Measurements from ENCODE around the gene FRK. TPM values are rescaled to one million over a fixed set of nuclear protein-coding genes. Genes with fewer than 3 reads are reported as not detected.

FRK gene
- total RNA-seq, 1 donor from 2014 or later: 0.11 TPM

DNA sequence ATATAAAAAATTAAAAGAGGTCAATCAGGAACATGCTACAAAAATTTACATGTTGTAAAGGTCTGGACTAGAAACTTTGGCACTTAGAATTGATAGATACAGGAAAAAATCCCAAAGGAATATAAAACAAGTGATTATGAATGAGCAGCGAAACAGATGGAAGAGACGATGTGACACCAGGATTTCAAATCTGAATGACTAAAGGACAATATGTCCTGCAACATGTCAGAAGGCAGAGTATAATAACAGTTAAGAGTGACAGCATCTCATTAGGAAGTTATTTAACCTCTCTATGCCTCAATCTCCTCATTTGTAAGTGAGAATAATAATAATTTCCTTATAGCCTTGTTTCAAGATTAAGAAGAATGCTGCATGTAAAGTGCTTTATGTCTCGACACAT, 50.3 kb downstream of the FRK start:
- no peak overlapping the region for H3K27ac ChIP-seq
- peaks cover 2% of the 10 kb centered on the region for H3K4me1 Mint-ChIP-seq
- no peak overlapping the region for H3K4me3 Mint-ChIP-seq
- no peaks in the 10 kb centered on the region for H3K9me3 ChIP-seq (ENCODE audit: low read depth)
- no peaks in the 10 kb centered on the region for H3K36me3 ChIP-seq
- H3K9me3 Mint-ChIP-seq: no peaks in the 10 kb centered on the region
- H3K9ac ChIP-seq: no peak overlapping the region
- DNase-seq (ENCODE audit: low spot score): no peak
- no peak overlapping the region for H3K4me3 ChIP-seq
- H3K4me1 ChIP-seq: no peaks in the 10 kb centered on the region
- no peak for TF ChIP-seq EZH2phosphoT487 (IDR thresholded peaks at IDR 0.05)
- TF ChIP-seq EZH2 (IDR thresholded peaks at IDR 0.05): no peak
- TF ChIP-seq, protein P1, sequence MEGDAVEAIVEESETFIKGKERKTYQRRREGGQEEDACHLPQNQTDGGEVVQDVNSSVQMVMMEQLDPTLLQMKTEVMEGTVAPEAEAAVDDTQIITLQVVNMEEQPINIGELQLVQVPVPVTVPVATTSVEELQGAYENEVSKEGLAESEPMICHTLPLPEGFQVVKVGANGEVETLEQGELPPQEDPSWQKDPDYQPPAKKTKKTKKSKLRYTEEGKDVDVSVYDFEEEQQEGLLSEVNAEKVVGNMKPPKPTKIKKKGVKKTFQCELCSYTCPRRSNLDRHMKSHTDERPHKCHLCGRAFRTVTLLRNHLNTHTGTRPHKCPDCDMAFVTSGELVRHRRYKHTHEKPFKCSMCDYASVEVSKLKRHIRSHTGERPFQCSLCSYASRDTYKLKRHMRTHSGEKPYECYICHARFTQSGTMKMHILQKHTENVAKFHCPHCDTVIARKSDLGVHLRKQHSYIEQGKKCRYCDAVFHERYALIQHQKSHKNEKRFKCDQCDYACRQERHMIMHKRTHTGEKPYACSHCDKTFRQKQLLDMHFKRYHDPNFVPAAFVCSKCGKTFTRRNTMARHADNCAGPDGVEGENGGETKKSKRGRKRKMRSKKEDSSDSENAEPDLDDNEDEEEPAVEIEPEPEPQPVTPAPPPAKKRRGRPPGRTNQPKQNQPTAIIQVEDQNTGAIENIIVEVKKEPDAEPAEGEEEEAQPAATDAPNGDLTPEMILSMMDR (IDR thresholded peaks at IDR 0.05): no peak
- no peaks in the 10 kb centered on the region for H3K27me3 ChIP-seq
- H3K36me3 Mint-ChIP-seq: no peaks in the 10 kb centered on the region
- H3K4me2 ChIP-seq: no peak overlapping the region
- H4K20me1 ChIP-seq (ENCODE audit: low read depth): no peaks in the 10 kb centered on the region
- no peak overlapping the region for H3K27ac Mint-ChIP-seq
- H3K79me2 ChIP-seq (ENCODE audit: low read depth): no peaks in the 10 kb centered on the region
- H3K27me3 Mint-ChIP-seq (ENCODE audit: insufficient read depth, low read depth): no peaks in the 10 kb centered on the region
- no peaks in the 10 kb centered on the region for H3F3A ChIP-seq (ENCODE audit: low read depth)
- H2AFZ ChIP-seq (replicated peaks): peak overlapping the region; percentile 26

DNA sequence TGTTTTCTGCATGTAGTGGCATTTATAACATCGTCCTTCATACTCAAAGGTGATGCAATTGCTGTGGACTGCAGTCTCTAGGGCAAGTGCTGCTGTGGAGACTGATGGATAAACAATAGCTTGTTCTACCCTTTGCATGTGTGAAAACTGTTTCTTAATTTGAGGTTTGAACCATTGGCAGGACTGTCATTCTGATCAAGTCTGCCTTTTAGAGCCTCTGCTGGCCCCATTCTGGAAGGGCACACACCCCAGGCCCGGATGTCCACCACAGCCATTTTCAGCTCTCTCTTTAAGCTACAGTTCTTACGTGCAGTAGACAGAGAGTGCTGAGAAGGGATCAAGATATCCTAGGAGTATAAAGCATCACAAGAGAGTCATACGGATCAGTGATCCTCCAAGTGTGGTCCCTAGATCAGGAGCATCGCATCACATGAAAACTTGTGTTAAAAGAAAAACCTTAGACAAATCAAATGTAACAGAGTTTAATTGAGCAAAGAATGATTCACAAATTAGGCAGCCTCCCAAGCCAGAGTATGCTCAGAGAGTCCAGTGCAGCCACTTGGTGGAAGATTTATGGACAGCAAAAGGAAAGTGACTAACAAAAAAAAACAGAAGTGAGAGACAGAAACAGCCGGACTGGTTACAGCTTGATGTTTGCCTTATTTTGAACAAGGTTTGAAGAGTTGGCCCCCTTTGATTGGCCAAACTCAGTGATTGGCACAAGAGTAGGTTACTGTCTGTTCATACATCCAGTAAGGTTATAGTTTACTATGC, 52.0 kb downstream of the FRK start:
- Histone ChIP-seq H3K9me3 (ENCODE audit: low read depth) (no peaks in the 10 kb centered on the region), H3F3A (ENCODE audit: low read depth) (no peaks in the 10 kb centered on the region), H3K4me3 (no peak overlapping the region), H3K27ac (no peak overlapping the region), H4K20me1 (ENCODE audit: low read depth) (no peaks in the 10 kb centered on the region), H3K36me3 (no peaks in the 10 kb centered on the region), H2AFZ (replicated peaks) (peak overlapping the region; percentile 27), H3K79me2 (ENCODE audit: low read depth) (no peaks in the 10 kb centered on the region), H3K27me3 (no peaks in the 10 kb centered on the region), H3K4me2 (no peak overlapping the region), H3K9ac (no peak overlapping the region), H3K4me1 (no peaks in the 10 kb centered on the region)
- Mint-ChIP-seq H3K36me3 (no peaks in the 10 kb centered on the region), H3K27me3 (ENCODE audit: insufficient read depth, low read depth) (no peaks in the 10 kb centered on the region), H3K4me1 (peaks cover 2% of the 10 kb centered on the region), H3K4me3 (no peak overlapping the region), H3K9me3 (no peaks in the 10 kb centered on the region), H3K27ac (no peak overlapping the region)
- no peak for DNase-seq (ENCODE audit: low spot score)
- TF ChIP-seq EZH2phosphoT487 (IDR thresholded peaks at IDR 0.05) (no peak), EZH2 (IDR thresholded peaks at IDR 0.05) (no peak)
- TF ChIP-seq, protein P1 (IDR thresholded peaks at IDR 0.05): no peak

DNA sequence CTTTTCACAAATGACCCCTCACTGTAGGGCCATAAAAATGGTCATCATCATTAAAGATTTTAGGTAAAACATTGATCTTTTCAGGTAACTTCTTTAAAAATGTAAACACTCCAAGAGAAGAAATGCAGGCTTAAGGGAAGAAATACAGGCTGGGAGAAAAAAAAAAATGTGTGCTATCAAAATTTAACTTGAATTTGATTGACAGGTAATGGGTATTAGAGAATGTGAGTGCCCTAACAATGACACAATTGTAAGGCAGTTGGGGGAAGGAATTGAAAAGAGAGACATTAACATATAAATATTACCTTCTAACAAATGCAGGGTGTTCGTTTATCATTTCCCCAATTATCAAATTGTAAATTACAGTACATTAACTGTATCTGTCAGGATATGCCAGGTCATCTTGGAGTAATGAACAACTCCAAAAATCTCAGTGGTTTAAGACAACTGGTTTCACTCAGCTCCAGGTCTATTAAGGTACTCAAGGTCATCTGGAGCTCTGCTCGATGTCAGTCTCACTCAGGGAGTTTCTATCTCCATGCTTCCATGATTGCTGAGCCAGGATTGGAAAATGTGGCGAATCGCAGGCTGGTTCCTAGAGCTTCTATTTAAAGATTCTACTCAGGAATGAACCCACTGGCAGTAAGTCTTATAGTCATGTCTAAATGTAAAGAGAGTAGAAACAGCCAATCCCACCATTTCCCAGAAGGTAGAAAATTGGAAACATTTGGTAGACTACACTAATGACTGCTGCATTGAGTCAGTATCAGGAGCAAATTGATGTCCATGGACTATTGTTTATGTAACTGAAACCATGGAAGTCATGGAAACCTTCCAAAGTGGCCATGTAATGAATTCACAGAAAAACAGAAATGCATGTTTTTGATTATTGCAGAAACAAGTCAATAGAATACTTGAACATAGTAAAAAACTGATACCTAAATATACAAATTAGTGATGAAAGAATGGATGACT, 55.6 kb downstream of the FRK start:
- Histone ChIP-seq H3K4me1 (no peaks in the 10 kb centered on the region), H3K27ac (no peak overlapping the region), H3K9ac (no peak overlapping the region), H3K9me3 (ENCODE audit: low read depth) (no peaks in the 10 kb centered on the region), H3F3A (ENCODE audit: low read depth) (no peaks in the 10 kb centered on the region), H3K4me2 (no peak overlapping the region), H4K20me1 (ENCODE audit: low read depth) (no peaks in the 10 kb centered on the region), H2AFZ (replicated peaks) (no peak overlapping the region), H3K79me2 (ENCODE audit: low read depth) (no peaks in the 10 kb centered on the region), H3K4me3 (no peak overlapping the region), H3K27me3 (no peaks in the 10 kb centered on the region), H3K36me3 (no peaks in the 10 kb centered on the region)
- H3K4me3 Mint-ChIP-seq: no peak overlapping the region
- no peaks in the 10 kb centered on the region for H3K36me3 Mint-ChIP-seq
- H3K4me1 Mint-ChIP-seq: no peaks in the 10 kb centered on the region
- no peaks in the 10 kb centered on the region for H3K27me3 Mint-ChIP-seq (ENCODE audit: insufficient read depth, low read depth)
- H3K27ac Mint-ChIP-seq: no peak overlapping the region
- no peak for TF ChIP-seq EZH2 (IDR thresholded peaks at IDR 0.05)
- TF ChIP-seq, protein P1 (IDR thresholded peaks at IDR 0.05): no peak
- TF ChIP-seq EZH2phosphoT487 (IDR thresholded peaks at IDR 0.05): no peak
- DNase-seq (ENCODE audit: low spot score): no peak
- H3K9me3 Mint-ChIP-seq: no peaks in the 10 kb centered on the region

Measured in neural progenitor cell (in vitro differentiated cells).